Loucy (cell line): ENCODE measurements around the gene PARVA.

Experiments
- H2AFZ ChIP-seq: fragments of 200-600 bp; sonication (generic); 2 replicates; pipeline ENCODE4 v1.6.0; 2016; ENCODE audit warnings: antibody characterized with exemption, mild to moderate bottlenecking, low read length, moderate library complexity
- H3F3A ChIP-seq: fragments of 200-600 bp; 2 replicates; pipeline ENCODE4 v1.6.0; 2016; ENCODE audit warnings: antibody characterized with exemption, low read depth, mild to moderate bottlenecking
- H3K27me3 ChIP-seq: fragments of 200-600 bp; sonication (generic); 2 replicates; pipeline ENCODE4 v1.6.1; 2014; ENCODE audit warnings: low read length, mild to moderate bottlenecking; ENCODE audit not compliant: insufficient read depth, poor library complexity, severe bottlenecking
- H3K36me3 ChIP-seq: fragments of 200-600 bp; sonication (generic); 2 replicates; pipeline ENCODE4 v1.6.1; 2016; ENCODE audit warnings: low read length; ENCODE audit not compliant: insufficient read depth
- H3K4me1 ChIP-seq: fragments of 200-600 bp; sonication (generic); 2 replicates; pipeline ENCODE4 v1.5.1; 2014; ENCODE audit warnings: low read length, mild to moderate bottlenecking; ENCODE audit not compliant: insufficient read depth, poor library complexity, severe bottlenecking
- H3K4me2 ChIP-seq: fragments of 200-600 bp; sonication (generic); 2 replicates; pipeline ENCODE4 v1.6.0; 2014; ENCODE audit warnings: antibody characterized with exemption, low read length, low read depth, mild to moderate bottlenecking; ENCODE audit not compliant: poor library complexity, severe bottlenecking
- H3K4me3 ChIP-seq: fragments of 200-600 bp; sonication (generic); 2 replicates; pipeline ENCODE4 v1.5.1; 2014; ENCODE audit warnings: low read length, mild to moderate bottlenecking, mixed read lengths; ENCODE audit not compliant: poor library complexity, severe bottlenecking
- H3K79me2 ChIP-seq: fragments of 200-600 bp; sonication (generic); 2 replicates; pipeline ENCODE4 v1.6.1; 2014; ENCODE audit warnings: low read length; ENCODE audit not compliant: insufficient read depth
- H3K9ac ChIP-seq: fragments of 200-600 bp; sonication (generic); 2 replicates; pipeline ENCODE4 v1.6.0; 2014; ENCODE audit warnings: mild to moderate bottlenecking, low read depth, low read length, moderate library complexity; ENCODE audit not compliant: poor library complexity, severe bottlenecking
- H3K9me2 ChIP-seq: fragments of 200-600 bp; sonication (generic); replicated peaks from 2 replicates; pipeline ENCODE4 v1.6.1; 2016; ENCODE audit warnings: low read depth, low read length, mixed read lengths
- H3K9me3 ChIP-seq: fragments of 200-600 bp; sonication (generic); 2 replicates; pipeline ENCODE4 v1.6.1; 2014; ENCODE audit warnings: mild to moderate bottlenecking, antibody characterized with exemption, low read length, low read depth; ENCODE audit not compliant: insufficient read depth
- H4K20me1 ChIP-seq: fragments of 200-600 bp; sonication (generic); 2 replicates; pipeline ENCODE4 v1.6.0; 2014; ENCODE audit warnings: antibody characterized with exemption, low read length, mild to moderate bottlenecking; ENCODE audit not compliant: insufficient read depth, poor library complexity, severe bottlenecking
- CTCF ChIP-seq: fragments of 200-600 bp; sonication (generic); conservative IDR thresholded peaks from 2 replicates; pipeline ENCODE4 v1.5.1; 2014; ENCODE audit warnings: mild to moderate bottlenecking, antibody characterized with exemption, low read length
- EZH2phosphoT487 ChIP-seq: fragments of 200-600 bp; IDR thresholded peaks from 2 replicates; pipeline ENCODE4 v1.6.1; 2018; ENCODE audit warnings: antibody characterized with exemption, mild to moderate bottlenecking, moderate library complexity, borderline replicate concordance

The PARVA gene

DNA sequence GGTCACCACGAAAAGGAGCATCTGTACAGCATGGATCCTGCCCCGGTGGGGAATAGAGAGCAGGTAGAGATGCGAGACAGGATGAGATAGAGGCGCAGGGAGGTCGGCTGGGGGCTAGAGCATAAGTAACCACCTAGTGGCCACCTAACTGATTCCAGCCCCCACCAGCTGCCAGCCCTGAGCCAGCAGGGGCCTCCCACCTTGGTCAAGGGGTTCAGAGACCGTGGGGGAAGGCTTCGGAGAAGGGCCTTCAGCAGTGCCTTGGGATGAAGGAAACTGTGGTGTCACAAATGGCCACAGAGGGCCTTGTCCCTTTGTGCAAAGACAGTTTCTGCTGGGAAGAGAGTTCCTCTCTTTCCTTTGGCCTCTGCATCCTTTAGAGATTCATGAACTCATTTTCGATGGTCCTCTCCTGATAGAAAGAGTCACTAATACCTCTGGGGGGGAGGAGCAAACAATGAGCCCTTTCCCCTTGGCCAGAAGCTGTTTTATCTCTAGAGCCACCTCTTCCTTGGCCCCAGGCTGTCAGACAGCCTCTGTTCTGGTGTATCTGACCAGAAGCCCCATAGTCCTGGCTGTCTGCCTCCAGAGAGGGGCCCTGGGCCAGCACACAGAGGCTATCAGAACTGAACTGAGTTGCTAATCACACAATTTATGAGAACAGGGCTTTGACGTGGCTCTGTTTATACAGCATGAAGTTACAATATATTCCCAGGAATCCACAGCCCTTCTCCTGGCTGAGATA, 146.0 kb downstream of the PARVA start:
- H3K9me3 ChIP-seq = no peaks in the 10 kb centered on the region
- no peaks in the 10 kb centered on the region for H3K79me2 ChIP-seq
- H3F3A ChIP-seq = no peaks in the 10 kb centered on the region
- TF ChIP-seq CTCF (no peak), EZH2phosphoT487 (no peak)
- H3K9me2 ChIP-seq = no peaks in the 10 kb centered on the region
- H4K20me1 ChIP-seq = no peaks in the 10 kb centered on the region
- H3K9ac ChIP-seq = no peak overlapping the region
- H3K4me2 ChIP-seq = no peak overlapping the region
- H3K4me1 ChIP-seq = no peaks in the 10 kb centered on the region
- no peaks in the 10 kb centered on the region for H3K27me3 ChIP-seq
- no peak overlapping the region for H2AFZ ChIP-seq
- no peak overlapping the region for H3K4me3 ChIP-seq
- no peaks in the 10 kb centered on the region for H3K36me3 ChIP-seq

- Histone ChIP-seq H3K4me2 (no peak overlapping the region), H3K36me3 (no peaks in the 10 kb centered on the region), H3K9me3 (no peaks in the 10 kb centered on the region), H4K20me1 (no peaks in the 10 kb centered on the region), H3K27me3 (no peaks in the 10 kb centered on the region), H3K4me1 (no peaks in the 10 kb centered on the region), H3K79me2 (no peaks in the 10 kb centered on the region), H3F3A (no peaks in the 10 kb centered on the region), H2AFZ (no peak overlapping the region), H3K9ac (no peak overlapping the region), H3K9me2 (no peaks in the 10 kb centered on the region), H3K4me3 (no peak overlapping the region)
- TF ChIP-seq CTCF (no peak), EZH2phosphoT487 (no peak)
Measured at GRCh38 chr11:12524865-12525264, 147.5 kb downstream of the PARVA start.

DNA sequence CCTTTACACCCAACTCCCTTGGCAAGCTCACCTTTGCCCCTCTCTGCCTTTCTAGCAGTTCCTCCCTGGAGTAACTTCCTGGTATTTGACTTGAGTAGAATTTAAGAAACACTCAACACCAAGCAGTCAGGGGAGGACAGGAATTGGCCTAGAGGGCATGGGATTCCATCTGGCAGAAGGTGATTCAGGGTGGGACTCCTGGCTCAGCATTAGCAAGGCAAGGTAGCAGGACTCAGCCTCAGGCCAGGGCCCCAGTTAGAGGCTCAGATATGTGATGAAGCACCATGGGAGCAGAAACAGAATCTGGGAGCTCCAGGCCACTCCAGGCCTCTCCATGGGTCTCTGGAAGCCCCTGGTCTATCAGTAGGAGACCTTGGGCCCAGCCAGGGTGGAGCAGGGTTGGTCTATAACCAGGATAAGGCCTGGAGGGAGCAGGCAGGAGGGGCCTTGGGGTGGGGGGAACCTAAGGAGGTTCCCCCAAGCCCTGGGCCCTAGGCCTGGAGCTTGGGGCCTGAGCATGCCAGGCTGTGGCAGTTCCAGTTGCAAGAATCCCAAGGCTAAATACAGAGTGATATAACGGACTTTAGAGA, 148.2 kb downstream of the PARVA start:
- Histone ChIP-seq H3K27me3 (no peaks in the 10 kb centered on the region), H3K4me1 (no peaks in the 10 kb centered on the region), H3K4me2 (no peak overlapping the region), H2AFZ (no peak overlapping the region), H3K9ac (no peak overlapping the region), H3K4me3 (no peak overlapping the region), H3K9me2 (no peaks in the 10 kb centered on the region), H3F3A (no peaks in the 10 kb centered on the region), H4K20me1 (no peaks in the 10 kb centered on the region), H3K9me3 (no peaks in the 10 kb centered on the region), H3K36me3 (no peaks in the 10 kb centered on the region), H3K79me2 (no peaks in the 10 kb centered on the region)
- TF ChIP-seq EZH2phosphoT487 = no peak
- no peak for TF ChIP-seq CTCF
